GM23248 (cell line): ENCODE measurements around the gene PABPN1L. TPM values are rescaled to one million over a fixed set of nuclear protein-coding genes. Genes with fewer than 3 reads are reported as not detected.

ENCODE experiments used
- DNase-seq: peaks from one replicate; pipeline ENCODE4 v3.0.0-alpha.2; 2015
- H2AFZ ChIP-seq: fragments of 200-600 bp; sonication (generic); 2 replicates; pipeline ENCODE4 v1.6.1; 2016; ENCODE audit warnings: antibody characterized with exemption
- H3F3A ChIP-seq: fragments of 200-600 bp; sonication (generic); 2 replicates; pipeline ENCODE4 v1.6.1; 2016; ENCODE audit warnings: mild to moderate bottlenecking, antibody characterized with exemption, mixed run types; ENCODE audit not compliant: insufficient read depth
- H3K27ac ChIP-seq: fragments of 200-600 bp; sonication (generic); 2 replicates; pipeline ENCODE4 v1.5.1; 2016; ENCODE audit warnings: mild to moderate bottlenecking
- H3K27me3 ChIP-seq: fragments of 200-600 bp; sonication (generic); replicated peaks from 2 replicates; pipeline ENCODE4 v1.6.1; 2016; ENCODE audit warnings: mild to moderate bottlenecking; ENCODE audit not compliant: insufficient read depth
- H3K36me3 ChIP-seq: fragments of 200-600 bp; sonication (generic); 2 replicates; pipeline ENCODE4 v1.6.1; 2016; ENCODE audit warnings: low read depth, mild to moderate bottlenecking
- H3K4me1 ChIP-seq: fragments of 200-600 bp; sonication (generic); 2 replicates; pipeline ENCODE4 v1.6.1; 2016; ENCODE audit warnings: mild to moderate bottlenecking; ENCODE audit not compliant: insufficient read depth
- H3K4me2 ChIP-seq: fragments of 200-600 bp; sonication (generic); one replicate; pipeline ENCODE4 v1.6.1; 2016; ENCODE audit warnings: mild to moderate bottlenecking; ENCODE audit not compliant: unreplicated experiment
- H3K4me3 ChIP-seq: fragments of 200-600 bp; sonication (generic); 2 replicates; pipeline ENCODE4 v1.5.1; 2016; ENCODE audit warnings: mild to moderate bottlenecking
- H3K79me2 ChIP-seq: fragments of 200-600 bp; sonication (generic); 2 replicates; pipeline ENCODE4 v1.6.1; 2016; ENCODE audit warnings: mild to moderate bottlenecking; ENCODE audit not compliant: insufficient read depth
- H3K9ac ChIP-seq: fragments of 200-600 bp; sonication (generic); 2 replicates; pipeline ENCODE4 v1.6.1; 2016; ENCODE audit warnings: mild to moderate bottlenecking
- H3K9me2 ChIP-seq: fragments of 200-600 bp; sonication (generic); 2 replicates; pipeline ENCODE4 v1.6.1; 2016; ENCODE audit warnings: mixed run types, mild to moderate bottlenecking, moderate library complexity; ENCODE audit not compliant: insufficient read depth
- H3K9me3 ChIP-seq: fragments of 200-600 bp; sonication (generic); one replicate; pipeline ENCODE4 v1.6.1; 2017; ENCODE audit warnings: low read depth
- H4K20me1 ChIP-seq: fragments of 200-600 bp; sonication (generic); 2 replicates; pipeline ENCODE4 v1.6.0; 2016; ENCODE audit not compliant: insufficient read depth
- EZH2 ChIP-seq: fragments of 200-600 bp; sonication (generic); IDR thresholded peaks from 2 replicates; pipeline ENCODE4 v1.6.1; 2018; ENCODE audit warnings: antibody characterized with exemption, mild to moderate bottlenecking; ENCODE audit not compliant: insufficient read depth, poor library complexity, severe bottlenecking
- EZH2phosphoT487 ChIP-seq: fragments of 200-600 bp; sonication (generic); IDR thresholded peaks from 2 replicates; pipeline ENCODE4 v1.6.1; 2018; ENCODE audit warnings: antibody characterized with exemption, moderate library complexity, mild to moderate bottlenecking, low read depth; ENCODE audit not compliant: insufficient read depth
- WGBS, 2 experiments: methylation state at CpG; one replicate each; pipeline ENCODE4 v1.1.6; 2015 to 2017; ENCODE audit warnings: low lambda C conversion rate in 2 of 2, low coverage in 1 of 2; ENCODE audit errors: missing lambda C conversion rate in 2 of 2; 5-methylcytosine and 5-hydroxymethylcytosine counted together
- in situ Hi-C: fragments of 300-500 bp; cut with MboI; formaldehyde crosslinking; loops from 2 replicates; pipeline ENCODE4 v1.15.0; 2020
- polyA plus RNA-seq: library from polyadenylated mRNA; unstranded; fragments of >200 nt; fragmentation: Nextera tagmentation; extraction: Ambion mirVana; gene quantifications from 2 replicates; pipeline ENCODE4 v1.2.1, GENCODE V29; 2016
- total RNA-seq: library from RNA; depleted of rRNA; stranded (reverse); fragments of >200 nt; shearing (Covaris generic); gene quantifications from 2 replicates; pipeline ENCODE4 v1.2.3, GENCODE V29; 2014

The PABPN1L gene
- total and polyA plus RNA-seq, 2 experiments from 2014 or later: not detected

DNA sequence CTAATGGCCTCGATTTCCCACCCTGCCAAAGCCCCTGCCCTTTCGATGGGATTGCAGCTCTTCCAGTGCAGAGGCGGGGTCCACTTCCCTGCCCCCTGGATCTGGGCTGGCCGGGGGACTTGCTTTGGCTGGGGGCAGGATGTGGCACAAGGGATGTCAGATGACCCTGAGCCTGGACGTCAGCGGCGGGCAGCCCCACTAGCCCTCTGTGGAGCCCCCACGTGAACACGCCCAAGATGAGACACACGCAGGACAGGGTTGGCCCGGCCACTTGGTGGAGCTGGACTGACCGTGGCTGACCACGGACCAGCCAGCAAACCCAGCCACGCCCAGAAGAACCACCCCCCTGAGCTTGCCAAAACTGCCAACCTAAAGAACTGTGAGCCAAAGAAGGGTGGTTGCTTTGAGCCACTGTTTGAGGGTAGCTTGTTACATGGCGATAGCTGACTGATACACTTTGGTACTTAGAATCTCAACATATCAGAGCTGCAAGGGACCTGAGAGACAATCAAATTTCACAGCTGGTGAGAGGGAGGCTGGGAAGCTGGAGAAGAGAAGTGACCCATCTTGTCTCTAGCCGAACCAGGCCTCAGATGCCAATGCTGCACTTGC lies 46.6 kb upstream of the PABPN1L start:
- Histone ChIP-seq H3K9me2 (no peaks in the 10 kb centered on the region), H3F3A (no peaks in the 10 kb centered on the region), H3K9me3 (no peaks in the 10 kb centered on the region), H3K79me2 (no peaks in the 10 kb centered on the region), H3K9ac (no peak overlapping the region), H3K27ac (no peak overlapping the region), H2AFZ (no peak overlapping the region), H3K4me2 (no peak overlapping the region), H4K20me1 (no peaks in the 10 kb centered on the region), H3K36me3 (no peaks in the 10 kb centered on the region), H3K27me3 (no peaks in the 10 kb centered on the region), H3K4me3 (no peak overlapping the region), H3K4me1 (0 out of 2 replicates have a peak, but pooled peaks cover 2% of the 10 kb centered on the region)
- TF ChIP-seq EZH2: no peak
- TF ChIP-seq EZH2phosphoT487: no peak
- in situ Hi-C loops: no loop called here
- 85 to 92% methylated on average over 13 to 16 of the region's 16 CpGs for WGBS, 2 experiments
- no peak for DNase-seq

DNA sequence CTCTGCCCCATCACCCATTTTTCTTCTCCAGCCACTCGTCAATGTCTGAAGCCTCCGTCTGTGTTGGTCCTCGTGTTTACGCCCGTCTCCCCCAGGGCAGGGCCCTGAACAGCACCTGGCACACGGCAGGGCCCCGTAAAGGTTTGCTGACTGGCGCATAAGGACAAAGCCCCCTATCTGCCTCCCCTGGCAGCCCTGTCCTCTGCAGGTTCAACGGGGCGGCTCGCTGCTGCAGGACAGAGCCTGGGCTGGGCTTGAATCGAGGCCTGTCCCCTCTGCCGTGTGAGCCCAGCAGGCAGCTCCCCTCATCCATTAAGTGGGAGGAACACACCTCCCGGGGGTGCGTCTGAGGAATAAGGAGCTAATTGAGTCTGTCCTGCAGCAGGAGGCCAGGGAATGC lies 46.1 kb upstream of the PABPN1L start:
- no peaks in the 10 kb centered on the region for H3K9me2 ChIP-seq
- H3K27ac ChIP-seq: no peak overlapping the region
- no peaks in the 10 kb centered on the region for H3K27me3 ChIP-seq
- no peak for DNase-seq
- H3K9me3 ChIP-seq: no peaks in the 10 kb centered on the region
- 85 to 90% methylated on average over 15 of the region's 15 CpGs for WGBS, 2 experiments
- H3K79me2 ChIP-seq: no peaks in the 10 kb centered on the region
- H2AFZ ChIP-seq: no peak overlapping the region
- 0 out of 2 replicates have a peak, but pooled peaks cover 2% of the 10 kb centered on the region for H3K4me1 ChIP-seq
- H3K9ac ChIP-seq: no peak overlapping the region
- no peak overlapping the region for H3K4me2 ChIP-seq
- no peaks in the 10 kb centered on the region for H3F3A ChIP-seq
- no peak overlapping the region for H3K4me3 ChIP-seq
- in situ Hi-C loops: no loop called here
- no peaks in the 10 kb centered on the region for H4K20me1 ChIP-seq
- no peak for TF ChIP-seq EZH2
- TF ChIP-seq EZH2phosphoT487: no peak
- H3K36me3 ChIP-seq: no peaks in the 10 kb centered on the region

DNA sequence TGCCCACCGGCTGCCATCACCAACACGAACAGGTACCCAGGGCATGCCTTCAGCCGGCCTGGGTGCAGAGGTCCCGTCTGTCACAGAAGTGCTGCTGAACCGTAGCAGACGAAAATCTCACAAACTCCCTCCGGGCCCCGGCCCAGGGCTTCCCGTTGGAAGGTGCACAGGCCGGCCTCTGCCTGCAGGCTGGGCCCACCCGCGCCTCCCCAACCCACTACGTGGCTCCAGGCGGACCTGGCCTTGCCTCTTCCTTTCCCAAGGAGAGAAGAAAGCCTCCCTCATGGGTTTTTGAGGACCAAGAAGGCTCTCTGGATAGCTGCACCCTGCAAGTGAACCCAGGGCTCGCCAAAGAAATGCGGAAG lies 45.5 kb upstream of the PABPN1L start:
- Histone ChIP-seq H3K36me3 (no peaks in the 10 kb centered on the region), H3K4me3 (no peak overlapping the region), H3K27me3 (no peaks in the 10 kb centered on the region), H3K79me2 (no peaks in the 10 kb centered on the region), H3K27ac (no peak overlapping the region), H3K4me2 (no peak overlapping the region), H3K9me2 (no peaks in the 10 kb centered on the region), H3K4me1 (0 out of 2 replicates have a peak, but pooled peaks cover 2% of the 10 kb centered on the region), H3K9ac (no peak overlapping the region), H3K9me3 (no peaks in the 10 kb centered on the region), H3F3A (no peaks in the 10 kb centered on the region), H2AFZ (no peak overlapping the region), H4K20me1 (no peaks in the 10 kb centered on the region)
- no peak for TF ChIP-seq EZH2phosphoT487
- no peak for TF ChIP-seq EZH2
- no peak for DNase-seq
- in situ Hi-C loops: no loop called here
- WGBS, 2 experiments: 82 to 91% methylated on average over 13 to 16 of the region's 16 CpGs

DNA sequence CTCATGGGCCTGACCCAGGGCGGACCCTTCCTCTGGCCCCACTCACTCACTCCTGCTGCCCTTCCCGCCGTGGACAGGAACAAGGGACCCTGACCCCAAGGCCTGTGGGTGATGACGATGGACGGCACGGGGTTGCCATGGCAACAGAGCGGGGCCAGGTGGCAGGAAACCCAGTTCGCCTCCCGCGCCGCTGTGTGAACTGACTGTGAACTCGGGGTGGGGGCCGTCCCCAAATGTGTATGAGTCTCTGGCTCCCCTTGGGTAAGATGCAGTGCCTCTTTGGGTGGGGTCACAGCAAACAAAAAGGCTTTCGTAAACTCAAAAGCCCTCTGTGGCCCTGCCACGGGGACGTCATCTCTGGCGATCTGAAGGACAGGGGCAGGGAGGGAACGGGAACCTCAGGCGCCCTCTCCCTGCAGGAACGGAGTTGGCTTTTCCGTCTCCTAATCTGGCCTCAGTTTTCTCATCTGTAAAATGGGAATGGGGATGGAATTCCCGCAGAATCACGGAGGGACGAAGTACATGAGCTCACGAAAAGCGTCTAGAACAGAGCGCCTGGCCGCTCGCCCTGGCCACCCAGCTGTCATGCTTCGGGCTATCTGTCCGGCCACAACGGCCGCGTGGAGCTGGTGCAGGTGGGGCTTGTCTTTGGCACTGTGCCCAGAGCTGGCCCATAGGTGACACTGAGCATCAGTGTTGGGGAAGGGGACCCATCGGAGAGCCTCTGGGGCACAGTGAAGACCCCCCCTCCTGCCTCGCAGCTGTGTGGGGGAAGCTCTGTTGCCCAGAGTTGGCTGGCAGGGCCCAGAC lies 44.9 kb upstream of the PABPN1L start:
- 0 out of 2 replicates have a peak, but pooled peaks cover 2% of the 10 kb centered on the region for H3K4me1 ChIP-seq
- H3K27me3 ChIP-seq: no peaks in the 10 kb centered on the region
- TF ChIP-seq EZH2: no peak
- TF ChIP-seq EZH2phosphoT487: no peak
- no peaks in the 10 kb centered on the region for H4K20me1 ChIP-seq
- no peaks in the 10 kb centered on the region for H3K36me3 ChIP-seq
- H3K4me2 ChIP-seq: no peak overlapping the region
- no peak overlapping the region for H3K27ac ChIP-seq
- no peak overlapping the region for H2AFZ ChIP-seq
- no peaks in the 10 kb centered on the region for H3K79me2 ChIP-seq
- no peaks in the 10 kb centered on the region for H3K9me2 ChIP-seq
- in situ Hi-C loops: no loop called here
- no peaks in the 10 kb centered on the region for H3F3A ChIP-seq
- H3K4me3 ChIP-seq: no peak overlapping the region
- WGBS, 2 experiments: 87 to 88% methylated on average over 34 to 36 of the region's 36 CpGs
- no peak for DNase-seq
- H3K9ac ChIP-seq: no peak overlapping the region
- no peaks in the 10 kb centered on the region for H3K9me3 ChIP-seq
